ENCODE results near the gene PDGFA. TPM values are rescaled to one million over a fixed set of nuclear protein-coding genes. Genes with fewer than 3 reads are reported as not detected.

The PDGFA gene
- polyA plus RNA-seq, 1 donor (not counting 4 experiments of a cell fraction or from before 2014, with no cell fraction given): 14.8 TPM

- H3K4me2 ChIP-seq (ENCODE audit: control insufficient read depth, extremely low read depth, insufficient read depth, low read depth, low read length): no peak overlapping the region
- no peak for TF ChIP-seq EZH2 (IDR thresholded peaks at IDR 0.05; ENCODE audit: low read length)
- TF ChIP-seq CTCF (optimal IDR thresholded peaks at IDR 0.05 in 1 of 3, IDR thresholded peaks at IDR 0.05 in 1 of 3, conservative IDR thresholded peaks at IDR 0.05 in 1 of 3; ENCODE audit: extremely low read depth in 1 of 3, insufficient read depth in 2 of 3, low read length in 3 of 3): no peak
- H3K4me1 ChIP-seq (ENCODE audit: control insufficient read depth, extremely low read depth, insufficient read depth, low read length): peaks cover 27% of the 10 kb centered on the region
- FAIRE-seq (no peak), DNase-seq (ENCODE audit: low read depth, low spot score) (no peak)
- no peaks in the 10 kb centered on the region for H3K36me3 ChIP-seq (ENCODE audit: control insufficient read depth in 2 of 2, extremely low read depth in 1 of 2, insufficient read depth in 2 of 2, low read length in 2 of 2)
- H3K4me3 ChIP-seq (ENCODE audit: control insufficient read depth in 2 of 3, extremely low read depth in 1 of 3, insufficient read depth in 2 of 3, low read depth in 1 of 3, low read length in 3 of 3): no peak overlapping the region
- peaks cover 30% of the 10 kb centered on the region for H3K27me3 ChIP-seq (ENCODE audit: control insufficient read depth, extremely low read depth, insufficient read depth, low read length)
- no peaks in the 10 kb centered on the region for H4K20me1 ChIP-seq (ENCODE audit: control insufficient read depth, extremely low read depth, insufficient read depth, low read length)
- H3K27ac ChIP-seq (ENCODE audit: control insufficient read depth, insufficient read depth, low read length): no peak overlapping the region
- no peak overlapping the region for H3K9ac ChIP-seq (ENCODE audit: control insufficient read depth, extremely low read depth, insufficient read depth, low read length)
- dilution Hi-C loops (cut with MboI; ENCODE audit: extremely low pct_ligation_motif_present, low sequenced_read_pairs): no loop called here
- H3K79me2 ChIP-seq (ENCODE audit: control insufficient read depth, insufficient read depth, low read length): peaks cover 10% of the 10 kb centered on the region
- no peak overlapping the region for H2AFZ ChIP-seq (ENCODE audit: control insufficient read depth, low read length)
- H3K9me3 ChIP-seq (ENCODE audit: control insufficient read depth, low read depth, low read length): no peaks in the 10 kb centered on the region
- no peaks in the 10 kb centered on the region for H3K9me1 ChIP-seq (ENCODE audit: control insufficient read depth, extremely low read depth, insufficient read depth, low read length)
These were observed 3.3 kb upstream of the PDGFA start for GRCh38 chr7:522951-523314.

- Histone ChIP-seq H3K9ac (ENCODE audit: control insufficient read depth, extremely low read depth, insufficient read depth, low read length) (no peak overlapping the region), H3K27ac (ENCODE audit: control insufficient read depth, insufficient read depth, low read length) (no peak overlapping the region), H3K4me3 (ENCODE audit: control insufficient read depth in 2 of 3, extremely low read depth in 1 of 3, insufficient read depth in 2 of 3, low read depth in 1 of 3, low read length in 3 of 3) (peak overlapping the region; percentile 15 to 57 (median 56)), H3K9me3 (ENCODE audit: control insufficient read depth, low read depth, low read length) (no peaks in the 10 kb centered on the region), H4K20me1 (ENCODE audit: control insufficient read depth, extremely low read depth, insufficient read depth, low read length) (no peaks in the 10 kb centered on the region), H3K4me1 (ENCODE audit: control insufficient read depth, extremely low read depth, insufficient read depth, low read length) (peaks cover 27% of the 10 kb centered on the region), H3K36me3 (ENCODE audit: control insufficient read depth in 2 of 2, extremely low read depth in 1 of 2, insufficient read depth in 2 of 2, low read length in 2 of 2) (no peaks in the 10 kb centered on the region), H3K79me2 (ENCODE audit: control insufficient read depth, insufficient read depth, low read length) (peaks cover 15% of the 10 kb centered on the region), H3K27me3 (ENCODE audit: control insufficient read depth, extremely low read depth, insufficient read depth, low read length) (peaks cover 30% of the 10 kb centered on the region), H3K9me1 (ENCODE audit: control insufficient read depth, extremely low read depth, insufficient read depth, low read length) (no peaks in the 10 kb centered on the region), H3K4me2 (ENCODE audit: control insufficient read depth, extremely low read depth, insufficient read depth, low read depth, low read length) (peak overlapping the region; percentile 79), H2AFZ (ENCODE audit: control insufficient read depth, low read length) (no peak overlapping the region)
- dilution Hi-C loops (cut with MboI; ENCODE audit: extremely low pct_ligation_motif_present, low sequenced_read_pairs): no loop called here
- FAIRE-seq (no peak), DNase-seq (ENCODE audit: low read depth, low spot score) (no peak)
- TF ChIP-seq EZH2 (IDR thresholded peaks at IDR 0.05; ENCODE audit: low read length): no peak
- TF ChIP-seq CTCF (optimal IDR thresholded peaks at IDR 0.05 in 1 of 3, IDR thresholded peaks at IDR 0.05 in 1 of 3, conservative IDR thresholded peaks at IDR 0.05 in 1 of 3; ENCODE audit: extremely low read depth in 1 of 3, insufficient read depth in 2 of 3, low read length in 3 of 3): no peak
These were observed 2.7 kb upstream of the PDGFA start for GRCh38 chr7:522071-522950.
